ENCODE results near the gene PRKCA. TPM values are rescaled to one million over a fixed set of nuclear protein-coding genes. Genes with fewer than 3 reads are reported as not detected.

The PRKCA gene
- total RNA-seq, 1 experiment from 2014 or later: 20.7 TPM

DNA sequence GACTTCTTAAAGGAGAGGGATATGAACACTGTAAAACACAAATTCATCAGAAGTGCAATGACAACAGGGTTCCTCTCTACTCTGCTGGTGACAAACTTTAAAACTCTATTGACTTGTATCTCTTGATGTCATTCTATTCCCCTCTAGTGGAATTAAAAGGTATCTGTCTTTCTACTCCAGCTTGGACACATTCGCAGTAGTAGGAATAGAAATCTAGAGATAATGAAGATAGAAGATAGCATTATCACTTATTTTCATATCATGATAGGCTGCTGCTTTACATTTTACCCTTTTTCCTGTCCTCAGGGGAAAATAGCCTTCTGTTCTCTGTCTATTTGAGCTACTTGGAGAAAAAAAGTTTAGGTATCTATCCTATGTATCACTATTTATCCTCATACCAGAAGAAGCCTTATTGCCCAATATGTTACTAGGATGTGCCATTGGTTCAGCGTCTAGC lies 322.9 kb downstream of the PRKCA start:
- Mint-ChIP-seq H3K4me1 (ENCODE audit: insufficient read depth, unreplicated experiment) (no peaks in the 10 kb centered on the region), H3K4me3 (ENCODE audit: unreplicated experiment) (no peak overlapping the region), H3K9me3 (ENCODE audit: unreplicated experiment) (no peaks in the 10 kb centered on the region), H3K27ac (ENCODE audit: low read depth, unreplicated experiment) (no peak overlapping the region), H3K36me3 (ENCODE audit: insufficient read depth, unreplicated experiment) (no peaks in the 10 kb centered on the region), H3K27me3 (ENCODE audit: insufficient read depth, unreplicated experiment) (no peaks in the 10 kb centered on the region)
- peak; percentile 33 for DNase-seq (ENCODE audit: unreplicated experiment)
- TF ChIP-seq, protein P1, sequence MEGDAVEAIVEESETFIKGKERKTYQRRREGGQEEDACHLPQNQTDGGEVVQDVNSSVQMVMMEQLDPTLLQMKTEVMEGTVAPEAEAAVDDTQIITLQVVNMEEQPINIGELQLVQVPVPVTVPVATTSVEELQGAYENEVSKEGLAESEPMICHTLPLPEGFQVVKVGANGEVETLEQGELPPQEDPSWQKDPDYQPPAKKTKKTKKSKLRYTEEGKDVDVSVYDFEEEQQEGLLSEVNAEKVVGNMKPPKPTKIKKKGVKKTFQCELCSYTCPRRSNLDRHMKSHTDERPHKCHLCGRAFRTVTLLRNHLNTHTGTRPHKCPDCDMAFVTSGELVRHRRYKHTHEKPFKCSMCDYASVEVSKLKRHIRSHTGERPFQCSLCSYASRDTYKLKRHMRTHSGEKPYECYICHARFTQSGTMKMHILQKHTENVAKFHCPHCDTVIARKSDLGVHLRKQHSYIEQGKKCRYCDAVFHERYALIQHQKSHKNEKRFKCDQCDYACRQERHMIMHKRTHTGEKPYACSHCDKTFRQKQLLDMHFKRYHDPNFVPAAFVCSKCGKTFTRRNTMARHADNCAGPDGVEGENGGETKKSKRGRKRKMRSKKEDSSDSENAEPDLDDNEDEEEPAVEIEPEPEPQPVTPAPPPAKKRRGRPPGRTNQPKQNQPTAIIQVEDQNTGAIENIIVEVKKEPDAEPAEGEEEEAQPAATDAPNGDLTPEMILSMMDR (IDR thresholded peaks at IDR 0.05; ENCODE audit: unreplicated experiment): peak; percentile 51
- ChIA-PET POLR2A (interaction anchor here (0.7 to 1.1 kb wide), 2 partner anchors 18 to 435 kb away, joined by 3 read pairs; no protein-coding TSS in a partner anchor), CTCF (interaction anchor here (0.5 to 1.5 kb wide), 9 partner anchors 11 to 1398 kb away, joined by 3 to 6 read pairs (median 5); no protein-coding TSS in a partner anchor)
- BruUV-seq (replicated peaks): no TSS peak
- intact Hi-C loops (cut with micrococcal nuclease): loop anchor here (1.0 kb wide), 4 partner anchors 49 to 425 kb away; no protein-coding TSS in a partner anchor

DNA sequence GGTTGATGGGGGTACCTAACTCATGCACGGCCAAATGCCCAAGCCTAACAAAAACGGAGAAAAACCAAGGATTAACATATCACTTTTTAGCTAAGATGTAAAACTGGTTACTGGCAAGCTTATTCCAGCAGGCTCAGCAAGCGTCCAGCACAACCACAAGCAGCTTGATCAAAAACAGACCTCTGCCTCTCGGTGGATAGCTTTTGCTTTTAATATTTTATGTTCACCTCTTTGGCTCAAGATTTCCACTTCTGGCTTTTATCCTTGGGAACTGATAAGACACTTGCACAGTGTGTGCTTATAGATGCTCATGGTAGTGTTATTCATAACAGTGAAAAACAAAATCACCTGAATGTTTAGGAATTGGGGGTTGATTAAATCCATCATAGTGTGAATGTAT lies 325.6 kb downstream of the PRKCA start:
- H3K4me3 Mint-ChIP-seq (ENCODE audit: unreplicated experiment): no peak overlapping the region
- no peak overlapping the region for H3K27ac Mint-ChIP-seq (ENCODE audit: low read depth, unreplicated experiment)
- intact Hi-C loops (cut with micrococcal nuclease): no loop called here
- no TSS peak for BruUV-seq (replicated peaks)
- TF ChIP-seq, protein P1 (IDR thresholded peaks at IDR 0.05; ENCODE audit: unreplicated experiment): no peak
- H3K9me3 Mint-ChIP-seq (ENCODE audit: unreplicated experiment): no peaks in the 10 kb centered on the region
- no peaks in the 10 kb centered on the region for H3K36me3 Mint-ChIP-seq (ENCODE audit: insufficient read depth, unreplicated experiment)
- no peaks in the 10 kb centered on the region for H3K27me3 Mint-ChIP-seq (ENCODE audit: insufficient read depth, unreplicated experiment)
- POLR2A ChIA-PET: no interaction called here
- CTCF ChIA-PET: interaction anchor here (1.5 to 3.5 kb wide), 2 partner anchors 47 to 373 kb away, joined by 4 to 19 read pairs; no protein-coding TSS in a partner anchor
- no peak for DNase-seq (ENCODE audit: unreplicated experiment)
- no peaks in the 10 kb centered on the region for H3K4me1 Mint-ChIP-seq (ENCODE audit: insufficient read depth, unreplicated experiment)

DNA sequence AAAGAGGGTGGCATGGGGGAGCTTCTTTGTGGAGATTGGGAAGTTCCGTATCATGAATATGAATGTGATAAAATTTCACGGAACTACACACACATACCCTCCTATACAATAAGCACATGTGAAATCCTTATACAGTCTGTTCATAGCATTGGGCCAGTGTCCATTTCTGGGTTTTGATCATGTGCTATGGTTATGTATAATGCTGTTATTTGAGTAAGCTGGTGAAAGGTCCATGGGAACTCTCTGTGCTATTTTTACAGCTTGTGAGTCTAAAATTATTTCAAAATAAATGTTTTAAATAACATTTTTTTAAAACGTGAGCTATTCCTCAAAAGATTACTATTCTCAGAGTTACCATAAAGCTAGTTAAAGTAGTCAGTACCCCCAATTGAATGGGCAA lies 327.3 kb downstream of the PRKCA start:
- no TSS peak for BruUV-seq (replicated peaks)
- Mint-ChIP-seq H3K4me1 (ENCODE audit: insufficient read depth, unreplicated experiment) (no peaks in the 10 kb centered on the region), H3K36me3 (ENCODE audit: insufficient read depth, unreplicated experiment) (no peaks in the 10 kb centered on the region), H3K9me3 (ENCODE audit: unreplicated experiment) (no peaks in the 10 kb centered on the region), H3K4me3 (ENCODE audit: unreplicated experiment) (no peak overlapping the region), H3K27me3 (ENCODE audit: insufficient read depth, unreplicated experiment) (no peaks in the 10 kb centered on the region), H3K27ac (ENCODE audit: low read depth, unreplicated experiment) (no peak overlapping the region)
- intact Hi-C loops (cut with micrococcal nuclease): no loop called here
- ChIA-PET POLR2A (no interaction called here), CTCF (interaction anchor here (0.7 to 3.5 kb wide), 5 partner anchors 13 to 429 kb away, joined by 3 to 19 read pairs (median 4); no protein-coding TSS in a partner anchor)
- DNase-seq (ENCODE audit: unreplicated experiment): no peak
- TF ChIP-seq, protein P1 (IDR thresholded peaks at IDR 0.05; ENCODE audit: unreplicated experiment): no peak

GRCh38 chr17:66630379-66630778 lies 328.0 kb downstream of the PRKCA start:
- Mint-ChIP-seq H3K27me3 (ENCODE audit: insufficient read depth, unreplicated experiment) (no peaks in the 10 kb centered on the region), H3K4me1 (ENCODE audit: insufficient read depth, unreplicated experiment) (no peaks in the 10 kb centered on the region), H3K4me3 (ENCODE audit: unreplicated experiment) (no peak overlapping the region), H3K27ac (ENCODE audit: low read depth, unreplicated experiment) (no peak overlapping the region), H3K36me3 (ENCODE audit: insufficient read depth, unreplicated experiment) (no peaks in the 10 kb centered on the region), H3K9me3 (ENCODE audit: unreplicated experiment) (no peaks in the 10 kb centered on the region)
- no TSS peak for BruUV-seq (replicated peaks)
- TF ChIP-seq, protein P1 (IDR thresholded peaks at IDR 0.05; ENCODE audit: unreplicated experiment): no peak
- intact Hi-C loops (cut with micrococcal nuclease): no loop called here
- POLR2A ChIA-PET: interaction anchor here (0.7 kb wide), 1 partner anchor 77 kb away, joined by 3 read pairs; no protein-coding TSS in a partner anchor
- DNase-seq (ENCODE audit: unreplicated experiment): no peak
- CTCF ChIA-PET: interaction anchor here (0.7 to 3.5 kb wide), 5 partner anchors 14 to 430 kb away, joined by 3 to 19 read pairs (median 4); no protein-coding TSS in a partner anchor

Data from MCF 10A (cell line).